ENCODE measurements around the gene FGFR2.

FGFR2 gene

GRCh38 chr10:121598263-121599249 is at the start of gene FGFR2:
TSS of gene FGFR2 (minus strand) at chr10:121598444. CDS start at chr10:121593817, 4,627 bp downstream.
- Mint-ChIP-seq H3K4me3 (peak within 1 kb of the TSS; percentile 97), H3K27ac (peak within 1 kb of the TSS; percentile 87), H3K36me3 (ENCODE audit: low read depth) (peaks cover 9% of the 10 kb centered on the region), H3K9me3 (no peaks in the 10 kb centered on the region), H3K4me1 (peaks cover 64% of the 10 kb centered on the region), H3K27me3 (ENCODE audit: low read depth, poor library complexity) (peaks cover 32% of the 10 kb centered on the region)
- DNase-seq = peak; percentile 96
- TF ChIP-seq CTCF (IDR thresholded peaks at IDR 0.05) = no peak

- Mint-ChIP-seq H3K27ac (no peak overlapping the region), H3K4me3 (no peak overlapping the region)
Observed at GRCh38 chr10:121647401-121647800, 49.2 kb upstream of the FGFR2 start.

GRCh38 chr10:121645696-121646095 is 47.5 kb upstream of the FGFR2 start:
- no peak overlapping the region for H3K27ac Mint-ChIP-seq
- DNase-seq = no peak
- TF ChIP-seq CTCF (IDR thresholded peaks at IDR 0.05) = no peak
- H3K36me3 Mint-ChIP-seq (ENCODE audit: low read depth) = peaks cover 7% of the 10 kb centered on the region
- peaks cover 10% of the 10 kb centered on the region for H3K9me3 Mint-ChIP-seq
- H3K4me3 Mint-ChIP-seq = no peak overlapping the region
- peaks cover 15% of the 10 kb centered on the region for H3K27me3 Mint-ChIP-seq (ENCODE audit: low read depth, poor library complexity)
- H3K4me1 Mint-ChIP-seq = peaks cover 44% of the 10 kb centered on the region

More at GRCh38 chr10:121647401-121647800, 49.2 kb upstream of the FGFR2 start:
- TF ChIP-seq CTCF (IDR thresholded peaks at IDR 0.05) = no peak
- Mint-ChIP-seq H3K27me3 (ENCODE audit: low read depth, poor library complexity) (peaks cover 15% of the 10 kb centered on the region), H3K9me3 (peaks cover under 1% of the 10 kb centered on the region), H3K4me1 (peaks cover 44% of the 10 kb centered on the region), H3K36me3 (ENCODE audit: low read depth) (no peaks in the 10 kb centered on the region)
- DNase-seq = no peak

- H3K27ac Mint-ChIP-seq = no peak overlapping the region
- H3K4me1 Mint-ChIP-seq = peaks cover 44% of the 10 kb centered on the region
- H3K9me3 Mint-ChIP-seq = peaks cover 18% of the 10 kb centered on the region
- H3K27me3 Mint-ChIP-seq (ENCODE audit: low read depth, poor library complexity) = peaks cover 10% of the 10 kb centered on the region
- no peak overlapping the region for H3K4me3 Mint-ChIP-seq
- DNase-seq = peak; percentile 36
- no peak for TF ChIP-seq CTCF (IDR thresholded peaks at IDR 0.05)
- H3K36me3 Mint-ChIP-seq (ENCODE audit: low read depth) = peaks cover 7% of the 10 kb centered on the region
Observed at GRCh38 chr10:121644501-121644900, 46.3 kb upstream of the FGFR2 start.

- peaks cover 18% of the 10 kb centered on the region for H3K4me1 Mint-ChIP-seq
- no peak overlapping the region for H3K4me3 Mint-ChIP-seq
- peaks cover 51% of the 10 kb centered on the region for H3K9me3 Mint-ChIP-seq
- H3K27me3 Mint-ChIP-seq (ENCODE audit: low read depth, poor library complexity) = peaks cover 9% of the 10 kb centered on the region
- no peak for TF ChIP-seq CTCF (IDR thresholded peaks at IDR 0.05)
- H3K36me3 Mint-ChIP-seq (ENCODE audit: low read depth) = peaks cover 19% of the 10 kb centered on the region
- H3K27ac Mint-ChIP-seq = no peak overlapping the region
- no peak for DNase-seq
Observed at GRCh38 chr10:121640266-121640665, 42.0 kb upstream of the FGFR2 start.

Data from nephron progenitor cell (in vitro differentiated cells).